Ascending aorta (tissue), 2 donors: ENCODE results near the gene ST6GALNAC3. TPM values are rescaled to one million over a fixed set of nuclear protein-coding genes. Genes with fewer than 3 reads are reported as not detected.
A peak's percentile ranks its signal among the peaks of the same experiment; 100 is the strongest.
"Not testable (repeated sequence)": the region's sequence is repeated elsewhere in the genome, so short reads cannot be mapped to it uniquely, and the experiment has no call there.

ENCODE experiments used
- DNase-seq, 2 donors: peaks; one replicate each; pipeline ENCODE4 v3.0.0-alpha.2; 2019; ENCODE audit warnings: low spot score in 2 of 2
- H3K27ac ChIP-seq, 2 donors: fragments of 200-600 bp; sonication (generic); one replicate each; pipeline ENCODE4 v1.5.1; 2016 to 2017; ENCODE audit warnings: mild to moderate bottlenecking in 1 of 2
- H3K27me3 ChIP-seq: fragments of 200-600 bp; sonication (generic); one replicate; pipeline ENCODE4 v1.5.1; 2017
- H3K36me3 ChIP-seq, 2 donors: fragments of 200-600 bp; sonication (generic); one replicate each; pipeline ENCODE4 v1.5.1; 2016
- H3K4me1 ChIP-seq, 2 donors: fragments of 200-600 bp; sonication (generic); one replicate each; pipeline ENCODE4 v1.5.1; 2016 to 2017; ENCODE audit warnings: mild to moderate bottlenecking in 1 of 2
- H3K4me3 ChIP-seq, 2 donors: fragments of 200-600 bp; sonication (generic); one replicate each; pipeline ENCODE4 v1.5.1; 2016 to 2017; ENCODE audit warnings: mild to moderate bottlenecking in 1 of 2
- H3K9me3 ChIP-seq, 2 donors: fragments of 200-600 bp; sonication (generic); one replicate each; pipeline ENCODE4 v1.5.1; 2016
- intact Hi-C: fragments of 100-400 bp; cut with DNase I; formaldehyde crosslinking; loops from one replicate; pipeline ENCODE4 v1.15.1; 2023
- total RNA-seq: library from RNA; depleted of rRNA; stranded (reverse); fragments of >200 nt; gene quantifications from one replicate; pipeline ENCODE4 v1.1.0, GENCODE V29; 2016
- TF ChIP-seq, protein P1 (sequence below), 3 experiments: fragments of 200-600 bp in 2 of 3; fragments of 450-650 bp in 1 of 3; sonication (generic) in 2 of 3; IDR thresholded peaks; one replicate each; pipeline ENCODE4 v1.5.1; 2016 to 2019; ENCODE audit warnings: antibody characterized with exemption in 3 of 3, mild to moderate bottlenecking in 1 of 3, moderate library complexity in 1 of 3

Gene ST6GALNAC3
- total RNA-seq, 1 donor from 2014 or later: 34.5 TPM

GRCh38 chr1:76337542-76338219, 263.1 kb downstream of the ST6GALNAC3 start:
- Histone ChIP-seq H3K36me3 (no peaks in the 10 kb centered on the region), H3K4me3 (no peak overlapping the region), H3K27me3 (no peaks in the 10 kb centered on the region), H3K27ac (no peak overlapping the region), H3K9me3 (no peaks in the 10 kb centered on the region), H3K4me1 (no peaks in the 10 kb centered on the region)
- intact Hi-C loops: no loop called here
- TF ChIP-seq, protein P1, sequence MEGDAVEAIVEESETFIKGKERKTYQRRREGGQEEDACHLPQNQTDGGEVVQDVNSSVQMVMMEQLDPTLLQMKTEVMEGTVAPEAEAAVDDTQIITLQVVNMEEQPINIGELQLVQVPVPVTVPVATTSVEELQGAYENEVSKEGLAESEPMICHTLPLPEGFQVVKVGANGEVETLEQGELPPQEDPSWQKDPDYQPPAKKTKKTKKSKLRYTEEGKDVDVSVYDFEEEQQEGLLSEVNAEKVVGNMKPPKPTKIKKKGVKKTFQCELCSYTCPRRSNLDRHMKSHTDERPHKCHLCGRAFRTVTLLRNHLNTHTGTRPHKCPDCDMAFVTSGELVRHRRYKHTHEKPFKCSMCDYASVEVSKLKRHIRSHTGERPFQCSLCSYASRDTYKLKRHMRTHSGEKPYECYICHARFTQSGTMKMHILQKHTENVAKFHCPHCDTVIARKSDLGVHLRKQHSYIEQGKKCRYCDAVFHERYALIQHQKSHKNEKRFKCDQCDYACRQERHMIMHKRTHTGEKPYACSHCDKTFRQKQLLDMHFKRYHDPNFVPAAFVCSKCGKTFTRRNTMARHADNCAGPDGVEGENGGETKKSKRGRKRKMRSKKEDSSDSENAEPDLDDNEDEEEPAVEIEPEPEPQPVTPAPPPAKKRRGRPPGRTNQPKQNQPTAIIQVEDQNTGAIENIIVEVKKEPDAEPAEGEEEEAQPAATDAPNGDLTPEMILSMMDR (IDR thresholded peaks at IDR 0.05): no peak
- DNase-seq: no peak

DNA sequence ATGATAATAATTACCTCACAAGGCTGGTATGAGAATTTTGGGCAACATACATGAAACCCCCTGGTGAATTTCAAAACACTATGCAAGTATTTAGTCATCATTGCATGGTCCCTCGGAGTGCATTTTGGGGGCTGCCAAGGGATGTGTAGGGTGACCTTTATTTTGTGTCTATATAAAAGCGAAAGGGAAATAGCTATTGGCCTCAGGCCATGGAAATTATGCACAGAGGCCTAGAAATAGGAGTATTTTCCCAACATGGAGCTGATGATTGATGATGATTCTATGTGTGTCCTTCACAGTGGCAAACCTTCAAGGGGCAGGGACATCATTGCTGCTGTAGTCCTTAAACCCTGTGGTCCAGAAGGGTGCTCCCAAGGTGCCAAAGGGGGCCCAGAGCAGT, 265.5 kb downstream of the ST6GALNAC3 start:
- TF ChIP-seq, protein P1 (IDR thresholded peaks at IDR 0.05): no peak

DNA sequence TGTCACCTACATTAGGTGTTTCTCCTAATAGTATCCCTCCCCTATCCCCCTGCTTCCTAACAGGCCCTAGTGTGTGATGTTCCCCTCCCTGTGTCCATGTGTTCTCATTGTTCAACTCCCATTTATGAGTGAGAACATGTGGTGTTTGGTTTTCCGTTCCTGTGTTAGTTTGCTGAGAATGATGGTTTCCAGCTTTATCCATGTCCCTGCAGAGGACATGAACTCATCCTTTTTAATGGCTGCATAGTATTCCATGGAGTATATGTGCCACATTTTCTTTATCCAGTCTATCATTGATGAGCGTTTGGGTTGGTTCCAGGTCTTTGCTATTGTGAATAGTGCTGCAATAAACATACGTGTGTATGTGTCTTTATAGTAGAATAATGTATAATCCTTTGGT, 267.3 kb downstream of the ST6GALNAC3 start:
- H3K36me3 ChIP-seq, H3K27me3 ChIP-seq, H3K27ac ChIP-seq, intact Hi-C loops, H3K4me1 ChIP-seq, DNase-seq, H3K9me3 ChIP-seq, H3K4me3 ChIP-seq: not testable (repeated sequence)

More for the DNA sequence above, 265.5 kb downstream of the ST6GALNAC3 start:
- H3K27me3 ChIP-seq: no peaks in the 10 kb centered on the region
- H3K36me3 ChIP-seq: no peaks in the 10 kb centered on the region
- no peak overlapping the region for H3K27ac ChIP-seq
- no peaks in the 10 kb centered on the region for H3K4me1 ChIP-seq
- no peaks in the 10 kb centered on the region for H3K9me3 ChIP-seq
- DNase-seq: no peak
- H3K4me3 ChIP-seq: no peak overlapping the region
- intact Hi-C loops: no loop called here

- Histone ChIP-seq H3K4me3 (peak overlapping the region in 1 of 2 donors; percentile 8), H3K36me3 (no peaks in the 10 kb centered on the region), H3K4me1 (no peaks in the 10 kb centered on the region), H3K27me3 (no peaks in the 10 kb centered on the region), H3K27ac (no peak overlapping the region), H3K9me3 (no peaks in the 10 kb centered on the region)
- no peak for DNase-seq
- intact Hi-C loops: no loop called here
- TF ChIP-seq, protein P1 (IDR thresholded peaks at IDR 0.05): no peak
Measured at GRCh38 chr1:76343356-76343755, 268.8 kb downstream of the ST6GALNAC3 start.

- Histone ChIP-seq H3K27me3 (no peaks in the 10 kb centered on the region), H3K4me1 (no peaks in the 10 kb centered on the region), H3K9me3 (no peaks in the 10 kb centered on the region), H3K4me3 (no peak overlapping the region), H3K36me3 (no peaks in the 10 kb centered on the region), H3K27ac (no peak overlapping the region)
- intact Hi-C loops: no loop called here
- DNase-seq: no peak
- TF ChIP-seq, protein P1 (IDR thresholded peaks at IDR 0.05): no peak
Measured at GRCh38 chr1:76351655-76352054, 277.1 kb downstream of the ST6GALNAC3 start.

DNA sequence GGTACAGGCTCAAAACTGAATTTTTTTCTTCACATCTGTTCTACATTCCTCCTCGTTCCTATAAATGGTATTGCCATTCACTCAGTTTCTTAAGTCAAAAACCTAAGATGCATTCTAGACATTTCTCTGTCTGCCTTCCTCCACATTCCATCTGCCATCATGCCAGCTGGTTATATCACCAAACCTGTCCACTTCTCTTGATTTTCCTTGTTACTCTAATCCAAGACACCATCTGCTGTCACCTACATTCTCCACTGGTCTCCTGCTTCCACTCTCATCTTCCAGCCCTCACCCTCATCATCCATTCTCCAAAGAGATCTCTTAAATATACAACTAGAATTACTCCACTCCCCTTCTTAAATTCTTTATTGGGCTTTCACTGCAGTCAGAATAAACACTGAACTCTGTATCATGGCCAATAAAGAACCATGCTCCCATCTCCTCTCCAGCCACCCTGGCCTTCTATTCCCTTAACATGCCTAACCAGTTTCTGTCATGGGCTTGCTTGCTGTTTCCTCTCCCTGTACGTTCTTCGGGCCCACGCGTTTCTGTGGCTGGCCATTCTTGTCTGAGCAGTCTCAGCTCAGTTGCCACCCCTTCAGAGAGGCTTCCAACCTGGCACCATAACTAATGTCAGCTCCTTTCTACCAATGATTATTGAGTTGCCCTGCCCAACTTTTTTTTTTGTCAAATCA, 278.3 kb downstream of the ST6GALNAC3 start:
- Histone ChIP-seq H3K36me3 (no peaks in the 10 kb centered on the region), H3K9me3 (no peaks in the 10 kb centered on the region), H3K4me3 (no peak overlapping the region), H3K27ac (no peak overlapping the region), H3K27me3 (no peaks in the 10 kb centered on the region), H3K4me1 (no peaks in the 10 kb centered on the region)
- TF ChIP-seq, protein P1 (IDR thresholded peaks at IDR 0.05): no peak
- intact Hi-C loops: no loop called here
- DNase-seq: no peak
